Glomerular visceral epithelial cell (primary cell): ENCODE data around the gene NPTN.
"Not testable (repeated sequence)": the region's sequence is repeated elsewhere in the genome, so short reads cannot be mapped to it uniquely, and the experiment has no call there.

Source experiments
- DNase-seq: peaks from one replicate; pipeline ENCODE4 v3.0.0-alpha.2; 2016; ENCODE audit errors: extremely low spot score

Gene NPTN

DNA sequence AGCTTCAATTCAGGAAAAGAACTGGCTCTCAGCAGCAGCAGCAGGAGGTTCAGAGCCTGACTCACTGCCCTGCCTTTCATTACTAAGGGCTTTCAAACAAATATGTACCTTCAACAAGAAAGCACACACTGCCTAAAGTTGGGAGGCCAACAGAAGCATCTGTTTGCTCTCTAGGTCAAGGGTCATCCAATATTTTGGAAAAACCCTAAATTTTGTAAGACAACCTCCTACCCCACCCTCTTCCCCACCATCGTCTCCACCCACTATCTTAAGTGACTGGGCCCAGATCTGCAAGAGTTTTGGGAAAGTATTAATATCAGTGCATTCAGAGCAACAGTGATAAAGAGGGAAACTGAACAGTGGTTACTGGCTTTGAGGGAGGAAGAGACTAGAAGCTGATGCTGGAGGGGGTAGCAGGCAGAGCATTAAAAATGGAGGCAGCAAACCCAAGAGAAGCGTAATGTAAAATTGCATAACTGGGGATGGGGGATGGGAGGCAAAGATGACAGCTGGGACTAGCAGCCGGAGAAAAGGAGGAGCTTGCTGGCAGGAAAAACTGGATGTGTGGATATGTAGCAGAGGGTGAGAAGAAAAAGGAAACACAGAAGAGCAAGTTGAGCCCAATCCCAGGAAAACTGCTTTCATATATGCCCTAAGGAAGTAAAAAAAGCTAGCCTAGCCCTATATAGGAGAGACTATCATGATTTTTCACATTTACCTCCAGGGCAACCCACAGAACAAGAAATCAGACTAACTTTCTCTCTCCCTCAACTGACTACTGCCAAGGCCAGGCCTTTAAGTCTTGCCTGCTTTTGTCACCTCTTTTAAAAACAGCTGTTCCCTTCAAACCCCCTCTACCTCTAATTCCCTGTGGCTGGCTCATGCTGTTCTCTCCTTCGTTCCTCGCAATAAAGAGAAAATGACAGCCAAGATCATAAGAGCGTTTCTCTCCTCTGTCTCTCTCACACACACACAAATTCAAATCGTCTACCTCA lies 31.4 kb downstream of the NPTN start:
- no peak for DNase-seq

DNA sequence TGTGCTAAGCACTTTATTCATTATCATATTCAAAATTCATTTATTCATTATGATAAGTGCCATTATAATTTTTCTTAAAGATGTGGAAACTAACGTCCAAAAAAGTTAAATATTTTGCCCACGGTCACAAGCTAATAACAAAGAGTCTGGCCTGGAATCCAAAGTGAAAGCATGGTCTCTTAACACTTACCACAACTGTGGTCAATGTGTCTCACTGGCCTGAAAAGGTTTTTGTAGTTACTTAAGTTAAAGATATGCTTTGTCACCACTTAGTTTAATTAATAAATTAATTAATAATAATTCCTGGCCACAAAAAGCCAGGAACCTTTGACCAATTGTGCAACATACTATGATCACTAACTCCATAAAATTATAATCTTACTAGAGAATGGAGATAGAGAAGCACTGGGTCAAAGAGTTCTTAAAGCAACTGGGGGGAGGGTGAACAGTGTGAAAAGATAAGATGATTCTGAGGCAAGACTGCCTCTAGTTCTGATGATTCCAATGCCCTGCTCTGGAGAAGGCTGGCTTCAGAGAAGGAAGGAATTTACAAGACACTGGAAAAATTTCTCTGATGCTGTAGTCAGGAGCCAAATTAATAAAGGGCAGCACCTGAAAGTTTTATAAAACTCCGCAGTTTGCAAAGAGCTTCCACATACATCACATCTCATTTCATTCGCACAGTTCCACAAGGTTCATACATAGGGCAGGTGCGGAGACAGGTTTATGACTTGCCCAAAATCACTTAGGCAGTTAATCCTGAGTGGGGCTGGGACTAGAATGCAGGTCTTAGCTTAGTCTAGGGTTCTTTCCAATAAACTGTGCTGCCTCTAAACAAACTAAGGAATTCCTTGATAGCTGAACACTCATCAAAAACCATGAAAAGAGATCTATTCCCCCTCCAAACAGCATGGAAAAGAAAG lies 32.5 kb downstream of the NPTN start:
- DNase-seq, result no peak

DNA sequence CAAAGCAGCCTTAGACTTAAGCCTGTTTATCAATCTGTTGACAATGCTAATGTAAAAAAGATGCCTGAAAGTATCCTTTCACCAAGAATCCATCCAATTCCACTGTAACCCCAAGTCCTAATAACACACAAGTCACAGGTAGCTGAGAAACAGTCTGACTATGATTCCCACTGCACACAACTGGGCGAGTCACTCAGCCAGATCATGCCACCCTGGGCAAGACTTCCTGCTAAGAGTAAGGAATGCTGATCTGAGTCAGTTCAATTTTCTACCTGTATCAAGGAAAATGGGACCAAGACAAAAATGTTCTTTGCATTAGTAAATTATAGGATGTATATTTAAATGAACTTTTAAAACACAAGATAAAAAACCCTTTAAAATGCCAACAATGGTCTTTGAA lies 33.3 kb downstream of the NPTN start:
- peak; percentile 50 for DNase-seq

DNA sequence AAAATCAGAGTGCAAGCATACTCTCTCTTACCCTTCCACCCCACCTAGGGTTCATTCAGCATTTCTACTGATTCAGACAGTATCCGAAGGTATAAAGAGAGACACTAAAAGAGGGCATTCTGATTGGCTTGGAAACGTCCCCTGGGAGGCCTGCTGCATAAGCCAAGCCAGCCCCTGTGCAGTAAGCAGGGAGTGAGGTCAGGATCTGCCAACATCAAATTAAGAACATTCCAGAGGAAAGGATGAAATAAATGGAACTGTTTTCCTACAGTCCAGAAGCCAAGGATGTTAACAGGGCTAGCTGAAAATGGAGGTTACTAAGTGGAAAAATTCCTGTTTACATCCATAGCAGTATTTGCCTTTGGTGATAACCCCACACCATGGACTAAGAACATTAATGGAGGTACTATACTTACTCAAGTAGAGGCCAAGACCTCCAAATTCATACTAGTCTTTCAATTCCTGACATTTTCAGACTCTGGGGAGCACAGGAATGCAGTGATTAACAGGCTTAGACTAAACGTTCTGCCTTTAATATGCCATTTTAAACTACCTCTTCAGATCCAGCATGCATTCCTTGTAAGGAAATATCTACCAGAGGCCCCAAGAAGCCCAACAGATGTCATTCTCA lies 34.5 kb downstream of the NPTN start:
- no peak for DNase-seq

DNA sequence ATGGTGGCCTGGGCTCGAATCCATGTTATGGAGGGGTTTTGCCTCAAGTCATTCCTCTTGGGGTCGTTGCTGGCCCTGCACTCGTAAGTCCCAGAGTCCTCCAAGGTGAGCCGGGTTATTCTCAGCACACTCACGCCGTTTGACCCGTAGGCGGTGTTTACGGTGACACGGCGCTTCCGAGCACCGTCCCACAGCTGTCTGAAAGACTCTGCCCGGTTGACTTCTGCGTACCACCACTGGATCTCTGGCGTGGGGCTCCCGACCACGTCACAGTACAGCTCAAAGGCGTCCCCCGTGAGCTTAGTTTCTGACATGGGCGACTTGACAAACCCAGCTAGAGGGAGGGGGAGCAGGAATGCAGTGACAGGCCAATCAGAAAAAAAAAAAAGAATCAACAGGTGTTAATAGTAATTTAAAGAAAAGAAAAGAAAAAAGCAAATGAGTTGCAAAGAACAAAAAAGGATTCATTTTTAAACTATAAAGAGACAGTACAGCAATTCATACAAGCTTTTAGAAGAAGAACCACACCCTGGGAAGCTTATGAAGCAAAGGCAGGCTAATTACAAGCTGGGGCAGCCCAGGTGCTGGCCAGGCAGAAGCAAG lies 36.1 kb downstream of the NPTN start:
- no peak for DNase-seq

DNA sequence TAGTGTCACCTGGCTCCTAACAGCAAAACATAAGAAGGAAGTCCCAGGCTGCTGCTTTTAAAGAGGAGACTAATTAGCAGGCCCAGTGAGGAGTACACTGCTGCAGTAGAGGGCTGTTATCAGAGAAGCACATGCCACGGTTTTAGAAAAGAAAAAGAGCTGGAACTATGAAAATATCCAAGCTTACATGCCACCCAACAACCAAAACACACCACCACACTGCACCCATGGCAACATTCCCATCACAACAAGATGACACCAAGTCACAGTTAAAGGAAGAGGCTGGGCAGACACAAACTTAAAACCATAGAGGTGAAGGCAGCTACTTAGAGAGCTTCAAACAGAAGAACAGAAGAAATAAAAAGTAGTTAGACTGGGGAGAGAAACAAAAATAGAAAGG lies 37.0 kb downstream of the NPTN start:
- no peak for DNase-seq

DNA sequence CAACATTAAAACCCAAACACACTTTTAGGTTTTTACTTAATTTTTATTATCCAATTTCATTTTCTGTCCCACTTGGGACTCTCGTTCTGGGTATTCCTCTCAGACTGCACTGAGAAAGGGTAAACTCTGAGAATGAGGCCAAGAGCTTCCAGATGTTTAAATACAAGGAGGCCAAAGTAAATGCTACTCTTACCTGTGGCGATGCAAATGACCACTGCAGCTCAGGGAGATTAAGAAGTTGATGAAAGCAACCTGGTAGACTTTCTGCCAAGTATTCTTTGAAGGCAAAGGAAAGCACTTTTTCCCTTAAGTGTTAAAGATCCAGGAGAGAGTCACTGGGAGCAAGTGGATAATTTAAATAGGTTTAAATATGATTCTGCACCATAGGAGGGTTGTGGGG lies 39.1 kb downstream of the NPTN start:
- no peak for DNase-seq

DNA sequence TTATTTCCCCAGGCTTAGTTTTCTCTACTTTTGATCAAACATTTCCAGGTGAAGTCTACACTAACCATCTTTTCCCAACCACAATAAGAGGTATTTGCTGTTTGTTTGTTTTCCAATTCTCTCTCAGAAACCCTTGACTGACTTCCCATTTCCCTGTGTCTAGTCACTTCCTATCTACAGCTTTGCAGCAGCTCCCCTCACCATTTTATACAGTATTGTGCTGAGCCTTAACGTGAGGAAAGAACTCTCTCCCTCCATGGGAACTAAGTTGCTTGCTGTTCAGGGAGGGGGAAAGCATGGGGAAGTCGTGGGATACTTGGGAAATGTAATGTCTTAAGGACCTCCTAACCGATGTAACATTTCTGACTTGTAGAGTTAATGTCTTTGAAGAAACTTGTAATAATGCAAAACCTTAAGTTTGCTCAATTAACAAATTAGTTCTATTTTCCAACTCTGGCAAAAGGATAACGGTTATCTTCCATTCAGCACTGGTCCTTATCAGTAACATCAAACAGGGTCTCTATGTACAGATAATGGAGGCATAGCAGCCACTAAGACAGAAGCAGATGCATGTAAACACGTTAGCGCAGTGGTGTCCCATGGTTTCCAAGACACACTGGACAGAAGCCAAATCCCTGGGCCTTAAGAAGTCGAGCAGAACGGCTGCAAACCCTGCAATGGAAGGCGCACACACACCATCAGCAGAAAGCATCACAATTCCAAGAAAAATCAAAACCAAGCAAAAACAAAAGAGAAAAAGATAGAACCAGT lies 39.7 kb downstream of the NPTN start:
- DNase-seq, result no peak

DNA sequence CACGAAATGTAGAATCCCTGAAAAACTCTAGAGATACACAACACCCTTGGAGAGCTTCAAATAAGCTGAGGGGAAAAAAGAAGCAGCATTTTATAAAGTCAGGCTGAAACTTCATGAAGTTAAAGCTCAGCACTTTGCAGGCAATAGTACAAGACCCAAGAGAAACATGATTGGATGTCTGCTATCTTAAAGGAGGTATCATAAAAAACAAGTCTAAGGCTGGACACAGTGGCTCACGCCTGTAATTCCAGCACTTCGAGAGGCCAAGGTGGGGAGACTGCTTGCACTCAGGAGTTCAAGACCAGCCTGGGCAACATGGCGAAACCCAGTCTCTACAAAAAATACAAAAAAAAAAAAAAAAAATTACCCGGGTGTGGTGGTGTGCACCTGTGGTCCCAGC lies 42.9 kb downstream of the NPTN start:
- no peak for DNase-seq

DNA sequence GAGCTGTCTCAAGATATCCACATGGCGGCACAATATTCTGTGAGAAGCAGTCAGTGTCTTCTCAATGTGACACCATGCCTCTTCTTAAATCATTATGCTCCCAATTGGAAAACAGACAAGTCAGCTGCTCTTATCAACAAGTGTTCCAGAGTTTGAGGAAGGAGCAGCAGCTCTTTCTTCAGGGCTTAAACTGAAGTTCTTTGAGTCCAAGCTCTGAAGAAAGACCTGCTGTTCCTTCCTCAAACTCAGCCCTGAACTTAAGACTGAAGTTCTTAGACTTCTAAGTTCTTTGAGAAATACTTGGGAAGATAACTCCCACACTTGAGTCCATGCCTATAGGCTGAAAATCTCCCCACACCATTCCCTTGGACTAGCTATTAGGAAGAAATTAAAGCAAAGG lies 43.4 kb downstream of the NPTN start:
- DNase-seq, result no peak

DNA sequence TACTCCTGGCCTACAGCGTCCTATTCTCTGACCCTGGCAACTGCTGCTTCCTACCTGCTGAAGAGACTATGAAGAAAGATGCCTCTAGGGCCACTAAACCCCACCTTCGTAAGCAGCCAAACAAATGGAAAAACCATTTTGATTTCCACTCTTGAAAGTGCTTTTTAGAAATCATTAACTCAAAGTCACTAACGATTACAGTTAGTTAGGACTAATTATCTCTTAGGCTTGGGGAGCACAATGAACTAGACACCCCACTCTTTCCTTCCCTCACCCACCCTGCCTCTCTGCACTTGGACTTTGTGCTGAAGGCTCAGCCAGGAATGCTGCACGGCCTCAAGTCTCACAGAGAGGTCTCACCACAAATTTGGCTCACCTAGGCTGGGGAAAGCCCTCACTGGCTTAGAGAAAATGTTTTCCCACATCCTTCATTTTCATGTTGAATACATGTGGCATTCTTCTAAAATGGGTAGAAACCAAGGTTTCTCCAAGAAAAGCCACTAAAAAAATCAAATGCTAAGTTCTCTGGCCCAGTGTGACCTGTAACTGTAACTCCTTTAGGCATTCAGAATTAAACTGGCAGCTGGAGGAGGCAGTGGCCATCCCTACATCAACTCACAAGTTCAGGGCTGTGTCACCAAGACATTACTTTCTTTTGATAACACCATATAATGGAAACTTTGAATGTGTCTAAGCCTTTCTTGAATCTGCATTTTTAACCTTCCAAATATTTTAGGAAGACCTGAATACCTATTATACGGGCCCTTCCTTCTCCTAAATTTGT lies 47.1 kb downstream of the NPTN start:
- no peak for DNase-seq

DNA sequence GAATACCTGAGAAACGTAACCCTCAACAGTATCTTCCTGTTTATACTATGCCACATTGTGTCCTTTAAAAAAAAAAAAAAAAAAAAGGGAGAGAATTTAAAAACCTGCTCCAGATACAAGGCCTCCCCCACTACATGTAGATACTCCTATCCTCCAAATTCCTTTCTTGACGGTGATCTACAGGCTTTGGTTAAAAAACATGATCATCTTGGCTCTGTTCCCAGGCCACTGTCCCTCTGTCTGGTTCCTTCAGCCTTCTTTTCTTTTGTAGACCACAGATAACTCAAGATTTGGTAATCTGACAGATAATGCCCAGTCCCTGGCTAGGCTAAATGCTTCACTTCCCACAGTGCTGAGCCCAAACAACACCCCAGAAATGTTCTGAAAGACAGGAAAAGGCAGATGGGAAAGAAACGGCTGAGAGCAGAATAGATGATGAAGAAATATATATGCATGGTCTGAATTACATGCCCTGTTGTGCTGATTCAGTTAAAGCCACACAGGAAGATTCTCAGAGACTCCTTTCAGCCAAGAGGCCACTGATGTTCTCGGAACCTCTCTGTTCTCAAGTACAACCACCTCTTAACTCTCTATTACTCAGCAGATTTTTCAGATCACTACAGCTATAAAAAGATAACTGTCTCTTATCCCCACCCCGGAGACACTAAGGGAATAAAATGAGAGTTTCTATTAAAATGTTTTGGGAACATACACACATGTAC lies 48.3 kb downstream of the NPTN start:
- DNase-seq, result no peak

DNA sequence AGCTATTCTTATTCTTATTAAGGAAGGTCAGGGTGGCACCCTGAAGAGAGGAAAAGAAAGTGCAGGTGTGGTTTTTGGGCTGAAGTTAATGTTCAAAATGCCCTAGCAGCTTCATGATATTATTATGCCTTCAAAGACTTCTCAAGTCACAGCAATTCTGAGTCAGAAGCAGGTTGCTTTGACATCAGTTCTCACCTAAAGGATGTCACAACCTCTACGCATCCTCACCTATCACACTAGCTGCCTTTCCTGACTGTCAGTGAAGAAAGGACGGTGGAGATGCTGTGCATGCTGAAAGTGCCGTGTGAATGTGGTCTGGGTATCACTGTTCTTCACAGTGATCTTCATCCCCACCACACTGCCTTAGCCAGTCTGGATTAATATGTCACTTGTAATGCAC lies 49.6 kb downstream of the NPTN start:
- DNase-seq, result no peak

DNA sequence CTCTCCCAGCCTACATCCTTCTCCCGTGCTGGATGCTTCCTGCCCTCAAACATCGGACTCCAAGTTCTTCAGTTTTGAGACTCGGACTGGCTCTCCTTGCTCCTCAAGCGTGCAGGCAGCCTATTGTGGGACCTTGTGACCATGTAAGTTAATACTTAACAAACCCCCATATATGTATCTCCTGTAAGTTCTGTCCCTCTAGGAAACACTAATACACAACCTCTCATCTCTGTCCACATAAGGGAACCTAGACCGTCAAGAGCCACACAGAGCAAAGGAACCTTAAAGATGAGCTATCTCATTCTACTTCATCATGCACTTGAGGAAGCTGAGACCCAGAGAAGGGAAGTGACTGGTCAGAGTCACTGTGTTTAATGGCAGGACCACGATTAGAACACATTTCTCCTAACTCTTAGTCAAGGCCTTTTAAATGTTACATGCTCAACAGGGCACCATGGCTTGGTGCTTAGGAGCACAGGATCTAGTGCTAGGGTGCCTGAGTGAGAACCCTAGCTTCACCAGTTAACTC lies 50.3 kb downstream of the NPTN start:
- DNase-seq, result no peak

DNA sequence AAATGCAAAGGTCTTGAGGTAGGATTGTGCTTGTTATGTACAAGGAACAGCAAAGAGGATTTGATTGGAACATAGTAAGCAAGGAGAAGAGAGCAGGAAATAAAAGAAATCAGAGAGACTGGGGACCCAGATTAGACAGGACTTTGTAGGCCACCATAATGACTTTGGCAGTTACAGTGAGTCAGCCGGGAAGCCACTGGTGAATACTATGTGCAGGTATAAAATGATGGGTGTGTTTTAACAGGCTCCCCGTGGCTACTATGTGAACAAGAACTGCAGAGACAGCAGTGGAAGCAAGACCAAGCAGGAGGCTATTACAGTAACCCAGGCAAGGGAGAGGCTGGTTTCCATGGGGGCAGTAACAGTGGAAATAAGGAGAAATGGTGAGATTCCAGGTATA lies 55.2 kb downstream of the NPTN start:
- no peak for DNase-seq

DNA sequence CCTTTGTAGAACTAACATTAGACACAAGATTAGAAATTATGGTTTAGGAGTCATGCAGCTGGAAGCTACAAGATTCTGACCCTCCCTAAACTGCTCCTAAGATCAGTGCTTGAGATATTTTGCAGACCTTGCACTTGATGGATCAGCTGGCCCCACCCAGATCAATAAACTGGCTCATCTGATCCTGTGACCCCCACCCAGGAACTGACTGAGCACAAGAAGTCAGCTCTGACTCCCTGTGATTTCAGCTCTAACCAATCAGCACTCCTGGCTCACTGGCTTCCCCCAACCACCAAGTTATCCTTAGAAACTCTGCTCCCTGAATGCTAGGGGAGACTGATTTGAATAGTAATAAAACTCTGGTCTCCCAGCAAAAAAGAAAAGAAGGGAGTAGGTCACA lies 55.6 kb downstream of the NPTN start:
- DNase-seq, result not testable (repeated sequence)

DNA sequence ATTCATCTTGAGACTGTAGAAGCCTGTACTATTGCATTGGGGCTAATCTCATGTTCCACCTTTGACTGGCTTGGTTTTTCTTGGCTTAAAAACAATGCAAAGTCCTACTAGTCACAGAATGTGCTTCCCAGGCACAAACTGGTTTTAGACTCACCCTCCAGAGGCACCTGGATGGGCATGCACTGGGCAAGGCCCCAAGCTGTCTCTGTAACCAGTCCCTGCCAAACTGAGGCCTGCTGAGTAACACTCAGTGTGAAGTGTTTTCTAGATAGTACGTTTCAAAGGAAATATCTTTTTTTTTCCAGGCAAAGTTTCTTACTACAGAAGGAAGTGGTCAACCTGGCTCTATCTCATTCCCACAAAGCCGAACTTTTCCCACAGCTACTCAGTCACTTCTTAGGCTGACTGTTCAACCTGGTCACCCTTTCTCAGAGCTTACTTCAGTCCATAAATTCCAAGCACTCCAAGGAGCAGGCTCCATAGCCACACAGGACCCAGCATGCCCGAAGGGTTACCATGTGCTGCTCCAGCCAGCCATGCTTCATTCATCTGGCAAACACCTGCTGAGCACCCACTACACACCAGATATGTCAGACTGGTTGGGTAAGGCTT lies 57.4 kb downstream of the NPTN start:
- peak; percentile 29 for DNase-seq

DNA sequence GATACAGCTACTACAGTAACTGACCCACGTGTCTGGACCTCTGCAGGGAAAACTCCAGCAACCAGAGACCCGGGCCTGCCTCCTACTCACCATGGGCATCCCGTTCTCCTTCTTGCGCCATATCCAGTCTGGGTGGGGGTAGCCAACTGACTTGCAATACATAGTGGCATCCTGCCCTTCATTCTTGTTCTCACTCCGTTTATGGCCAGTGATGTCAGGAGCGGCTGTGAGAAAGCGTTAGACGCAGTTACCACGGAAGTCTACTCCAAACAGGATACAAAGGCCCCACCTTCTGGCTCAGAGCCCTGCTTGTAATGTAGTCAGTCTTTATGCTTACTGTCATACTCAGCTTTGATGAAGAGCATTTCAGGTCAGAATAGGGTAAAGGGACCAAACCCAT lies 59.6 kb downstream of the NPTN start:
- DNase-seq, result no peak

DNA sequence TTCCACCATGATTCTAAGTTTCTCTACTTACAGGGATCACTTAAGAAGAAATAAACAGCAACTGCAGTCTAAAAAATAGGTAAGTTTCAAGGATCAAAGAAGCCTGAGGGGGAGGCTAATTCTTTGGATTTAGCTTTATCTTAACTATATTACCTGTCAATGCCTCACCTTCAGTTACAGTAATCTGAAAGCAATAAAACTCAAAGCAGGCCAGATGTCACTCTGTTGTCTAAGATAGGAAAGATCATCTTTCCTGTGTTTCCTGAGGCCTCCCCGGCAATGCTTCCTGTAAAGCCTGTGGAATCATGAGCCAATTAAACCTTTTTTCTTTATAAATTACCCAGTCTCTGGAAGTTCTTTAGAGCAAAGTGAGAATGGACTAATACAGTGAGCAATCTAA lies 60.2 kb downstream of the NPTN start:
- no peak for DNase-seq
